Right lobe of liver (tissue), 4 donors: ENCODE data around the gene TCOF1.

Source experiments
- CTCF ChIP-seq, 4 donors: fragments of 200-600 bp in 3 of 4; fragments of 450-650 bp in 1 of 4; IDR thresholded peaks; one replicate each; pipeline versions ENCODE4 v1.5.1 to v1.8.0; 2016 to 2022; ENCODE audit warnings: antibody characterized with exemption in 4 of 4, mild to moderate bottlenecking in 2 of 4
- POLR2A ChIP-seq: fragments of 450-650 bp; IDR thresholded peaks from one replicate; pipeline ENCODE4 v1.6.1; 2017; ENCODE audit warnings: antibody characterized with exemption, mild to moderate bottlenecking
- donor health status: DM: no; HTN: no; CAD: no.
- donor health status: DM: no; HTN: no; CAD: no.
- donor health status: DM: no; HTN: yes; CAD: no.

- TF ChIP-seq CTCF (IDR thresholded peaks at IDR 0.05): no peak
- no peak for TF ChIP-seq POLR2A
Observed at GRCh38 chr5:150316320-150316719, 41.2 kb upstream of the TCOF1 start.
